Ovary (tissue), 3 donors: ENCODE measurements around the gene CPZ.

Experiments used
- CTCF ChIP-seq, 3 donors: fragments of 450-650 bp in 2 of 3; fragments of 200-600 bp in 1 of 3; IDR thresholded peaks; one replicate each; pipeline versions ENCODE4 v1.5.1 to v1.8.0; 2016 to 2022; ENCODE audit warnings: antibody characterized with exemption in 3 of 3, mild to moderate bottlenecking in 1 of 3
- EP300 ChIP-seq: sonication (generic); formaldehyde crosslinking; IDR thresholded peaks from one replicate; pipeline ENCODE4 v1.6.1; 2017; ENCODE audit warnings: antibody characterized with exemption
- POLR2A ChIP-seq: fragments of 450-650 bp; IDR thresholded peaks from one replicate; pipeline ENCODE4 v1.6.1; 2017; ENCODE audit warnings: antibody characterized with exemption, mild to moderate bottlenecking, moderate library complexity
- donor health status: DM: no; HTN: no; CAD: no.

GRCh38 chr4:8594097-8595038, 1.8 kb downstream of the CPZ start:
- TF ChIP-seq CTCF (IDR thresholded peaks at IDR 0.05) (peak; percentile 66 to 87 (median 80)), EP300 (no peak), POLR2A (no peak)
